Breast epithelium (tissue), 3 donors: ENCODE results near the gene HIPK3.

Experiments used
- CTCF ChIP-seq, 3 donors: fragments of 450-650 bp; IDR thresholded peaks; one replicate each; pipeline ENCODE4 v1.5.1; 2016 to 2017; ENCODE audit warnings: antibody characterized with exemption in 3 of 3, mild to moderate bottlenecking in 3 of 3, moderate library complexity in 3 of 3
- POLR2A ChIP-seq: fragments of 450-650 bp; IDR thresholded peaks from one replicate; pipeline ENCODE4 v1.6.1; 2016; ENCODE audit warnings: antibody characterized with exemption, mild to moderate bottlenecking, moderate library complexity

GRCh38 chr11:33366918-33367317 lies 109.7 kb downstream of the HIPK3 start:
- TF ChIP-seq POLR2A (no peak), CTCF (IDR thresholded peaks at IDR 0.05) (no peak)
